HG02981 (cell line): ENCODE results near the gene CLCN3.
A peak's percentile ranks its signal among the peaks of the same experiment; 100 is the strongest.
"Not testable (repeated sequence)": the region's sequence is repeated elsewhere in the genome, so short reads cannot be mapped to it uniquely, and the experiment has no call there.

ENCODE experiments used
- ATAC-seq: cut with Tn5 transposase; IDR thresholded peaks from one replicate; pipeline ENCODE4 v1.9.1; 2021; ENCODE audit warnings: mild to moderate bottlenecking, moderate library complexity; ENCODE audit not compliant: unreplicated experiment

The CLCN3 gene

GRCh38 chr4:169617306-169617705, 3.1 kb upstream of the CLCN3 start:
- no peak for ATAC-seq

GRCh38 chr4:169618286-169618685, 2.1 kb upstream of the CLCN3 start:
- ATAC-seq = no peak

GRCh38 chr4:169618986-169619385, 1.4 kb upstream of the CLCN3 start:
- ATAC-seq = no peak

- ATAC-seq = peak; percentile 30
Observed at GRCh38 chr4:169619518-169619957, 840 bp upstream of the CLCN3 start.

GRCh38 chr4:169620880-169621248, 486 bp downstream of the CLCN3 start:
- ATAC-seq = no peak

- peak; percentile 17 for ATAC-seq
Observed at GRCh38 chr4:169621731-169622492, 1.5 kb downstream of the CLCN3 start.

- no peak for ATAC-seq
Observed at GRCh38 chr4:169622566-169622965, 2.2 kb downstream of the CLCN3 start.

GRCh38 chr4:169624012-169624411, 3.6 kb downstream of the CLCN3 start:
- ATAC-seq = not testable (repeated sequence)

GRCh38 chr4:169625886-169626285, 5.5 kb downstream of the CLCN3 start:
- ATAC-seq = no peak

GRCh38 chr4:169626331-169627282, 6.2 kb downstream of the CLCN3 start:
- ATAC-seq = peak; percentile 52

GRCh38 chr4:169627307-169627706, 6.9 kb downstream of the CLCN3 start:
- ATAC-seq = peak; percentile 84

GRCh38 chr4:169628579-169628978, 8.2 kb downstream of the CLCN3 start:
- ATAC-seq = no peak

- no peak for ATAC-seq
Observed at GRCh38 chr4:169630069-169630468, 9.7 kb downstream of the CLCN3 start.

- no peak for ATAC-seq
Observed at GRCh38 chr4:169632896-169633295, 12.5 kb downstream of the CLCN3 start.

- ATAC-seq = no peak
Observed at GRCh38 chr4:169634975-169635374, 14.6 kb downstream of the CLCN3 start.

GRCh38 chr4:169640261-169640870, 20.0 kb downstream of the CLCN3 start:
- ATAC-seq = no peak

- ATAC-seq = no peak
Observed at GRCh38 chr4:169644802-169645201, 24.4 kb downstream of the CLCN3 start.

GRCh38 chr4:169645627-169646026, 25.2 kb downstream of the CLCN3 start:
- no peak for ATAC-seq

GRCh38 chr4:169649545-169650226, 29.3 kb downstream of the CLCN3 start:
- no peak for ATAC-seq

GRCh38 chr4:169650227-169650936, 30.0 kb downstream of the CLCN3 start:
- ATAC-seq = no peak
